ENCODE measurements around the gene LIMA1. TPM values are rescaled to one million over a fixed set of nuclear protein-coding genes. Genes with fewer than 3 reads are reported as not detected.
"Not testable (repeated sequence)": the region's sequence is repeated elsewhere in the genome, so short reads cannot be mapped to it uniquely, and the experiment has no call there.

LIMA1 gene
- total RNA-seq, 2 donors from 2014 or later: 48.8 to 53.4 TPM

DNA sequence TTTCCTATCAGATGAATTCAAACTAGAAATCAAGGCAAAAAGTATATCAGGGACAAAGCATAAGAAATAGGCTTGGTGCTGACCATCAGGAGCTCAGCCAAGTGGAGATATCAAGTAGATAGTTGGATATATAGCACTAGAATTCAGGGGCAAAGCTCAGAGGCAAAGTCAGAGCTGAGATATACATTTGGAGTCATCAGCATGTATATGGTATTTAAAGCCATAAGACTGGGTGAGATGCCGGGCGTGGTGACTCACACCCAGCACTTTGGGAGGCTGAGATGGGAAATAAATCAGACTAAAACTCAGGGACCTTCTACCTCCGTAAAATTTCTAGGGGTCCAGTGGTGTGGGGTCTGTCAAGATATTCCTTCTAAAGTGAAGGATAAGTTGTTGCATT is 38.9 kb upstream of the LIMA1 start:
- DNase-seq (no peak), ATAC-seq (no peak)
- Histone ChIP-seq H3K9me3 (no peaks in the 10 kb centered on the region), H3K36me3 (replicated peaks in 1 of 2; ENCODE audit: insufficient read depth in 1 of 2, low read depth in 2 of 2) (no peaks in the 10 kb centered on the region), H3K27ac (no peak overlapping the region), H3K4me1 (peaks cover 20% of the 10 kb centered on the region), H3K4me3 (no peak overlapping the region), H3K27me3 (no peaks in the 10 kb centered on the region)
- 95 to 97% methylated on average over 3 of the region's 3 CpGs for WGBS, 2 donors
- intact Hi-C loops (cut with DNase I): no loop called here
- TF ChIP-seq, protein P1, sequence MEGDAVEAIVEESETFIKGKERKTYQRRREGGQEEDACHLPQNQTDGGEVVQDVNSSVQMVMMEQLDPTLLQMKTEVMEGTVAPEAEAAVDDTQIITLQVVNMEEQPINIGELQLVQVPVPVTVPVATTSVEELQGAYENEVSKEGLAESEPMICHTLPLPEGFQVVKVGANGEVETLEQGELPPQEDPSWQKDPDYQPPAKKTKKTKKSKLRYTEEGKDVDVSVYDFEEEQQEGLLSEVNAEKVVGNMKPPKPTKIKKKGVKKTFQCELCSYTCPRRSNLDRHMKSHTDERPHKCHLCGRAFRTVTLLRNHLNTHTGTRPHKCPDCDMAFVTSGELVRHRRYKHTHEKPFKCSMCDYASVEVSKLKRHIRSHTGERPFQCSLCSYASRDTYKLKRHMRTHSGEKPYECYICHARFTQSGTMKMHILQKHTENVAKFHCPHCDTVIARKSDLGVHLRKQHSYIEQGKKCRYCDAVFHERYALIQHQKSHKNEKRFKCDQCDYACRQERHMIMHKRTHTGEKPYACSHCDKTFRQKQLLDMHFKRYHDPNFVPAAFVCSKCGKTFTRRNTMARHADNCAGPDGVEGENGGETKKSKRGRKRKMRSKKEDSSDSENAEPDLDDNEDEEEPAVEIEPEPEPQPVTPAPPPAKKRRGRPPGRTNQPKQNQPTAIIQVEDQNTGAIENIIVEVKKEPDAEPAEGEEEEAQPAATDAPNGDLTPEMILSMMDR (IDR thresholded peaks at IDR 0.05): no peak

- WGBS, 2 donors: 67 to 91% methylated on average over 1 of the region's 1 CpG
- no peak overlapping the region for H3K4me3 ChIP-seq
- TF ChIP-seq, protein P1 (IDR thresholded peaks at IDR 0.05): peak in 1 of 7 experiments; percentile 4
- TF ChIP-seq POLR2A (IDR thresholded peaks at IDR 0.05): no peak
- DNase-seq: no peak
- intact Hi-C loops (cut with DNase I): no loop called here
- H3K4me1 ChIP-seq: no peaks in the 10 kb centered on the region
- no peaks in the 10 kb centered on the region for H3K36me3 ChIP-seq (replicated peaks in 1 of 2; ENCODE audit: insufficient read depth in 1 of 2, low read depth in 2 of 2)
- H3K27me3 ChIP-seq: no peaks in the 10 kb centered on the region
- H3K9me3 ChIP-seq: no peaks in the 10 kb centered on the region
- ATAC-seq: no peak
- H3K27ac ChIP-seq: no peak overlapping the region
These were observed 33.9 kb upstream of the LIMA1 start for GRCh38 chr12:50317203-50317602.

DNA sequence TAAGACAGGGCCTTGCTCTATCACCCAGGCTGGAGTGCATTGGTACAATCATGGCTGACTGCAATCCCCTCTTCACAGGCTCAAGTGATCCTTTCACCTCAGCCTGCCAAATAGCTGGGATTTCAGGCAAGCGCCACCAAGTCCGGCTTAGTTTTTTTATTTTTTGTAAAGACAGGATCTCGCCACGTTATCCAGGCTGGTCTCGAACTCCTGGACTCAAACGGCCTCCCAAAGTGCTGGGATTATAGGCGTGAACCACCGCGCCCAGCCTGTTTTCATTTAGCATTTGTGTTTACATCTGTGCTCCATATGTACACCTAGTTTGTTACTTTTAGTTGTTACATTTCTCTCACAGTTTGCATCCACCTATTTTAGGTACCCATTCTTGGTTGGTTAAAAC is 32.5 kb upstream of the LIMA1 start:
- intact Hi-C loops (cut with DNase I): no loop called here
- DNase-seq (no peak), ATAC-seq (no peak)
- WGBS, 2 donors: 97 to 98% methylated on average over 8 to 9 of the region's 9 CpGs
- Histone ChIP-seq H3K9me3 (no peaks in the 10 kb centered on the region), H3K4me1 (no peaks in the 10 kb centered on the region), H3K4me3 (no peak overlapping the region), H3K27ac (no peak overlapping the region), H3K36me3 (replicated peaks in 1 of 2; ENCODE audit: insufficient read depth in 1 of 2, low read depth in 2 of 2) (no peaks in the 10 kb centered on the region), H3K27me3 (no peaks in the 10 kb centered on the region)
- TF ChIP-seq POLR2A (IDR thresholded peaks at IDR 0.05): no peak
- TF ChIP-seq, protein P1 (IDR thresholded peaks at IDR 0.05): no peak

- TF ChIP-seq POLR2A (IDR thresholded peaks at IDR 0.05): no peak
- TF ChIP-seq, protein P1 (IDR thresholded peaks at IDR 0.05): peak in 6 of 7 experiments; percentile 21 to 59 (median 44)
- Histone ChIP-seq H3K4me3 (no peak overlapping the region), H3K27ac (no peak overlapping the region), H3K27me3 (no peaks in the 10 kb centered on the region), H3K4me1 (no peaks in the 10 kb centered on the region), H3K9me3 (no peaks in the 10 kb centered on the region), H3K36me3 (replicated peaks in 1 of 2; ENCODE audit: insufficient read depth in 1 of 2, low read depth in 2 of 2) (no peaks in the 10 kb centered on the region)
- intact Hi-C loops (cut with DNase I): no loop called here
- DNase-seq (no peak), ATAC-seq (no peak)
- 63 to 66% methylated on average over 7 of the region's 7 CpGs for WGBS, 2 donors
These were observed 31.5 kb upstream of the LIMA1 start for GRCh38 chr12:50314636-50315312.

DNA sequence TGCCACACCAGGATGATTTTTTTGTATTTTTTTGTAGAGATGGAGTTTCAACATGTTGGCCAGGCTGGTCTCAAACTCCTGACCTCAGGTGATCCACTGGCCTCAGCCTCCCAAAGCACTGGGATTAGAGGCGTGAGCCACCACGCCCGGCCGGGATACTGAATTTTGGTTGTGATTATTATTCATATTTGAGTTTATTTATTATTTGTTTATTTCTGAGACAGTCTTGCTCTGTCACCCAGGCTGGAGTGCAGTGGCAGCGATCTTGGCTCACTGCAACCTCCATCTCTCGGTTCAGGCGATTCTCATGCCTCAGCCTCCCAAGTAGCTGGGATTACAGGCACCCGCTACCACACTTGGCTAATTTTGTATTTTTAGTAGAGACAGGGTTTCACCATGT is 30.7 kb upstream of the LIMA1 start:
- 79 to 89% methylated on average over 8 of the region's 8 CpGs for WGBS, 2 donors
- H3K9me3 ChIP-seq; H3K4me3 ChIP-seq; ATAC-seq; H3K4me1 ChIP-seq; H3K36me3 ChIP-seq (replicated peaks in 1 of 2; ENCODE audit: insufficient read depth in 1 of 2, low read depth in 2 of 2); DNase-seq; H3K27ac ChIP-seq; intact Hi-C loops (cut with DNase I); H3K27me3 ChIP-seq: not testable (repeated sequence)

All from body of pancreas (tissue), 4 donors.